NCI-H2171 treated with DMSO at 0.1 percent for 48 hours (cell line): ENCODE measurements around the gene ACAD8.
A peak's percentile ranks its signal among the peaks of the same experiment; 100 is the strongest.

ENCODE experiments used
- DNase-seq: peaks from one replicate; lab custom pipeline; 2025; lab: John Stamatoyannopoulos, UW

Gene ACAD8

DNA sequence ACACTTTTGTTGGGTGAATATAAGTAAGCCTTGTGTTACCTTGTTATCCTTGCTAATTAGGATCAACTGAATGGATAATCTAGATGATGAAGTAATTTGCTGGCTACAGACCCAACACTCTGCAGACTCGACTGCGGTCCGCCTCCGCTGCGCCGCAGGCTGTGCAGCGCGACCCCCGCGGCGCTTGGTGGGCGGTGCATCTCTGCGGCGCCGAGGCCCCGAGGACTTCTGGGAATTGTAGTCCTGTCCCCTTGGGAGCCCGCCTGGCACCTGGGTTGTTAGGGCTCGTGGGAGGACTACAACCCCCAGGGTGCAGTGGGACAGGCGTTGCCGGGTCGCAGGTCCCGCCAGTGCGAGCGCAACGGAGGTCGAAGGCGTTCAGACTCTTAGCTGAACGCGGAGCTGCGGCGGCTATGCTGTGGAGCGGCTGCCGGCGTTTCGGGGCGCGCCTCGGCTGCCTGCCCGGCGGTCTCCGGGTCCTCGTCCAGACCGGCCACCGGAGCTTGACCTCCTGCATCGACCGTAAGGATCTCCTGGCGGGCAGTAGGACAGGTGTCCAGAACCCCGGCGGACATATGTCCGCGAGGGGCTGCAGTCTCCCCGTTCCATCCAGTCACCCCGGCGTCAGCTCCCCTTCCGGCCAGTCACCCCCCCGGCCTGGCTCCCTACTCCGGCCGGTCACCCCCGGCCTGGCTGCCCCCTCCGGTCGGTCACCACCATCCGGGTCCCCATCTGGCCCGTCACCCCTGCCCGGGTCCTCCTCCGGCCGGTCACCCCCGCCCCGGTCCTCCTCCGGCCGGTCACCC is at the start of gene ACAD8, which contains the start of gene THYN1:
ACAD8 (plus strand) TSS at position 381 of the 806 bp plus-strand sequence; CDS start at position 414, 33 bp downstream.
THYN1 (minus strand) TSS at position 165 of the 806 bp plus-strand sequence. CDS start 470 bp downstream, outside the sequence.
- DNase-seq, result peak; percentile 87

DNA sequence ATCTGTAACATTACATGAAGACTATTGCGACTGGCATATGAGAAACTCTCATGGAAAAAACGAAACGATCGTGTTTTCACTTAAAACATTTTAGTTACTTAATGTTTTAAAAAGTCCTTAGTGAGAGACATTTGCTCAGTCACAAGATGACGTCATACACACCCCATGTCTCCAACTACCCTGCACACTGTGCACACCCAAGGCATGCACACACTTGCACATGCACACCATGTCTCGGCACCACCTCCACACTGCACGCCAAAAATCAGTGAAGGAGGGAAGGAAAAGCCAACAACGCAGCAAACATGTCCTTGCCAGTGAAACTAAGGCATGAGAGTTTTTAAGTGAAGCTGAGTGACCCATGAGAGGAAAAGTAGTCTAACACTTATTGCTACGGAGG is 47.6 kb upstream of the ACAD8 start:
- DNase-seq, result no peak

DNA sequence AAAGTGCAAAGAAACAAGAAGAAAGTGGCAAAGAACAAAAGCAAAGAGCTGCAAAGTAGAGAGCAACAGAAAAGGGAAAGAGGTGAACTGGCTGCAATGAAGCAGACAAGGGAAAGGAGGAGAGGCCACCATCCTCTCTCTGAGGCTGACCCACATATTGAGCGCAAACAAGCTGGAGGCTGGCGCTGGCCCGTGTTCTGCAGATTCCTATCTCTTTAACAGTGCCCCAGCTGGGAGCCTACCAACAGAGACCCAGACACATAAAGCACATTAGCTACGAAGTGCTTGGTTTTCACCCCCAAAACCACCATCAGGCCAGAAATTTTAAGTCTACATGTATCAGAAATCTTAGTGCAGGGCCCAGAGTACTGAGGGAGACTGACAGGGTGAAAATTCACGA is 47.2 kb upstream of the ACAD8 start:
- DNase-seq, result no peak

DNA sequence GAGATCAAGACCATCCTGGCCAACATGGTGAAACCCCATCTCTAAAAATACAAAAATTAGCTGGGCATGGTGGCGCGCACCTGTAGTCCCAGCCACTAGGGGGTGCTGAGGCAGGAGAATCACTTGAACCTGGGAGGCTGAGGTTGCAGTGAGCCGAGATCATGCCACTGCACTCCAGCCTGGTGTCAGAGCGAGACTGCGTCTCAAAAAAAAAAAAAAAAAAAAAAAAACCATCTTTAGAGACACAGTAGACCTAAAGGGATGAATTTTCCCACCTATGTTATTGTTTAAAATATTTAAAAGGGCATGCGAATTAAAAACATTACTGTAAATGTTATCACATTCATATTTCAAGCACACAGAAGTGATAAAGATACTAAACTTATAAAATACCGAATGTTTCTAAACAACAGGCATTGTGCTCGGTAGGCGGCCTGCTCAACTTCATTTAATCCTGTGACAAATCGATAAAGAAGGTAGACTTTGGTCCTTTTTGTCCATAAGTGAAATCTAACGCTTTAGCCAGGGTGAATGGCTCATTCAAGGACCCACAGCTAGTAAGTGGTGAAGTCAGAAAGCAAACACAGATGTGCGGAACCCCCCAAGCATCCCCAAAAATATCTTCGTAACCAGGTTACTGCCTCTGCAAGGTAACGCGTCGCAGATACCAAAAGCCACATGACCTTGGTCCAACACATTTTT is 45.7 kb upstream of the ACAD8 start:
- DNase-seq, result no peak

DNA sequence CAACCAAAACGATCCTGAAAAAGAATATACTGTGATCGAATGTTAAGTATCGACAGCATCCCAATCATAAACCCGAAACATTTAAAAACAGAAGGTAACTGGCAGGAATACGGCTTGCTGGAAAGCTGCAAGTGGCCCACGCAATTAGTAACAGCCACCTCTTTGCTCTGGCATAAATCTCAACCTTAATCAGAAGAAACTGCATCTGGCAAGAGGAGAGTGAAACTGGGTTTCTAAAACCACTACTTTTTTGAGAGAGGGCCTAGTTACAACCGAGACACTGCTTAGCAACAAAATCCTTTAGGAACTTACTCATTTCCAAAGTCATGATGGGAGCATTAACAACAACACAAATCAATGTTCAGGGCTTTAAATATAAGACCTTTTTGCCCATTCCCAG is 37.5 kb upstream of the ACAD8 start:
- no peak for DNase-seq

DNA sequence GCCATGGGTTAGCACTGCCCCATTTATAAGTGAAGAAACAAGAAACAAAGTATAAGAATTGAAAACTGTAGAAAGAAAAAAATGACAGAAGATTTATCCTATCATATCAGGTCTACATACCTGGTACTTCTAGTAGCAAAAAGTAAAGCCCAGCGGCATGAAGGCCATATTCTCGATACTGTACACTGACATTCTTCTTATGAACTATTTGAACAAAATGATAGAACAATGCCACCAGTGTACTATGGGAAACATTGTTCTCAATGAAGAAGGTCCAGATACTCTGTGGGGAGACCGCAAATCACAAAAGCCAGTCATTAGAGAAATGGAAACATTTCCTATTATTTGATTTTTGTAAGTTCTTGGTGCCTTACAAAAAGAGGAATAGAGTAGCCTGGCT is 36.6 kb upstream of the ACAD8 start:
- no peak for DNase-seq

DNA sequence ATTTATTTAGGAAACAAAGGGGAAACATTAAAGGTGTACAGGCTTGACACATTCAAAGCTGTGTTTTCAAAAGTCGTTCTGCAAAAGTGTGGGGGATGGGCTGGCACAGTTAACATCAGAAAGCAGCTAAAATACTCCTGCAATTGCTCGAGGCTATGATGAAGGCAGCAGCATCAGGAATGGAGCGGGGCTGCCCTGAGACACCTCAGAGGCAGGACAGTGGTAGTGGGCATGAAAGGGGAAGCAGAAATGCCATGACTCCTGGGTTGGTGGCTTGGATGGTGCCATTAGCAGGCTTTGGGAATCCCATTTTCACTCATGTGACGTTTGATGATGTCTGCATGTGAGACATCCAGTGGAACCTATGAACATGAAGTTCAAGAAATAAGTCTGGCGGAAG is 30.2 kb upstream of the ACAD8 start:
- no peak for DNase-seq

DNA sequence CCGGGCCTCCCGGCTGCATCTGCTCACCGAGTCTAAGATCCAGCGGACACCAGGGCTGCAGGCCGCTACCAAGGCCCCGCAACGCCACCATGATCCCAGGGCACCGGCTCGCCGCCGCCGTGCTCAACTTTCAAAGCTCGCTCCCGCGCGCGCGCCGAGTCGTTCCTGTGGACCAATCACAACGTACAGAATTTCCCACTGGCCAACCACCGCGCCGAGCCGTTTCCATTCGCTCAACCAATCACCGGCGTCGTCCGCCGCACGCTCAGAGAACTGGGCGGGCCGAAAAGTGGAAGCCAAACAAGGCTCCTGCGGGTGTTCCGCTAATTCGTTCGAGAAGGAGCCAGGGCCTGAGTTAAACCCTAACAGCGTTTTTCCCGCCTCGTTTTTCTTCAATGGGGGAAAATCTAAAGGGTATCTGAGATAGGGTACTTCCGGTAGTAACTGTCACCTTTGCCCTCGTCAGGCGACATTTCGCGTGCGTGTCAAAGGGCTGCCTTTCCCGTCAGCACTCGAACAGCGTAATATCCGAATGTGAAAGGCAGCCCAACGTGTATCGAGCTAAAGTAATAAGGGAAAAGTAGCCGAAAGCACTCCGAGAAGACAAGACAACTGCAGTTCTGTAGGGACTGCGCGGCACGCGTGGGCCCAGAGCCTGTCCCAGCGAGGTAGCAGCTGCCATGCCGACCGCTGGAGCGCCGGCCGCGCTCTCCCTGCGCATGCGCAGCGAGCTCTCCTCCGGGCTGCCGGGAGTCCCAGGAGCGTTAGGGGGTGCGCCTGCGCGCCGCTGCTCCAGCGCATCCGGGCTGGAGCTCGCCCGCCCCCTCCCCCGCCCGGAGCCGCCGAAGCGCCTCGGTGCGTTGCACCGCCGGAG is 29.3 kb upstream of the ACAD8 start, which contains the start of the genes NCAPD3 and VPS26B:
NCAPD3 (minus strand) TSS at position 132 of the 874 bp plus-strand sequence; CDS start at position 91, 41 bp downstream.
VPS26B (plus strand) TSS at position 836 of the 874 bp plus-strand sequence. CDS start 452 bp downstream, outside the sequence.
- DNase-seq, result peak; percentile 86

DNA sequence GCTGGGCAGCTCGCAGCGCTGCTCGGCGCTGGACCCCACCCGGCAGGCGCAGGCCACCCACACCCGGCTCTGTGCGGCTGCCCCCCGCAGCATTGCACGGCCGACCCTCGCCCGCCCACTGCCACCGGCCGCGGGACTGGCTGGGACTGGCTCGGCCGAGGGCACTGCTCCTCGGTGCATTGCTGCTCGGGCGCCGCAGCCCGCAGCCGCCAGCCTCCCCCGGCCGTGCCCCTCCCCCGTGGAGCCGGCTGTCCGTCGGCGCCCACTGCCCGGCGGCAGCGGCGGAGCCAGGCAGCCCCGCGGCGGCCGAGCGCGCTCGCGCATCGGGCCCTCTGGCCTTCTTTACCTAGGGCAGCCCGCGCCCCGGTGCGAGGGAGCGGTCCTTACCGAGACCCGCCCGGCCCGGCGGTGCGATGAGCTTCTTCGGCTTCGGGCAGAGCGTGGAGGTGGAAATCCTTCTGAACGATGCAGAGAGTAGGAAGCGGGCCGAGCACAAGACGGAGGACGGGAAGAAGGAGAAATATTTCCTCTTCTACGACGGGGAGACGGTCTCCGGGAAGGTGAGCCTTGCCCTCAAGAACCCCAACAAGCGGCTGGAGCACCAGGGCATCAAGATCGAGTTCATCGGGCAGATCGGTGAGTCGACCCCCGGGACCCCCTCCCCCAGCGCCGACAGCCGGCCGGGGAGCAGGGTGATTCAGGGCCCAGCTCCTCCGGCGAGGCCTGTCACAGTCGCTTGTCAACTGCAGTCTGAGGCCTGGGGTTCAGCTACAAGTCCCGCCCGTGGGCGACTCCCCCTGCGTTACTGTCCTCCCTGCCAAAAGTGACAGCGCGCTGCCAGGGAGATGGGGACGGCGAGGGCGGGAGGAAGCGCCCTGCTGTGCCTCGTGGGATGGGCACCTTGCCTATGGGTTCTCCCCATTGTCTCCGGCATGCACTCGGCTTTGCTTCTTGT is 28.4 kb upstream of the ACAD8 start:
- peak; percentile 38 for DNase-seq

DNA sequence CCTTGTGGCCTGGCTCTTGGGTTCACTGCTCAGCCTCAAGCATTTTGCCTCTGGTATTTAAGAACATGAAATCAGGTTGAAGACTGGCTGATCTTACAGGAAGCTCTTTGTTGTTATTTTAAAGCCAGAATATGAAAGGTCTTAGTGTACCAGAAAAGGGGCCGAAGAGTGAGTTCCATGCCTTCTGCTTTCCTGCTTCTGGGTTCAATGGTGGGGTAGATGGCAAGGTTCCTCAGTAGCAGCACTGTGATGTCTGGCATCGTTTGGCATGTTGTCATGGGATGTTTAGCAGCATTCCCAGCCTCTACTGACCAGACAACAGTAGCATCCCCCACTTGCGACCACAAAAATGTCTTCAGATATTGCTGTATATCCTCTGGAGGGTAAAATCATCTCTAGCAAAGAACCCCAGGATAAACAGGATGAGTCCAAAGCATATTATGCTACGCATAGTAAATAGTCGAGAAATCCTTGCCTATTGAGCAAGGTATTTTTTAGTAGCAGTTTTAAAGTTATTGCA is 26.5 kb upstream of the ACAD8 start:
- no peak for DNase-seq

DNA sequence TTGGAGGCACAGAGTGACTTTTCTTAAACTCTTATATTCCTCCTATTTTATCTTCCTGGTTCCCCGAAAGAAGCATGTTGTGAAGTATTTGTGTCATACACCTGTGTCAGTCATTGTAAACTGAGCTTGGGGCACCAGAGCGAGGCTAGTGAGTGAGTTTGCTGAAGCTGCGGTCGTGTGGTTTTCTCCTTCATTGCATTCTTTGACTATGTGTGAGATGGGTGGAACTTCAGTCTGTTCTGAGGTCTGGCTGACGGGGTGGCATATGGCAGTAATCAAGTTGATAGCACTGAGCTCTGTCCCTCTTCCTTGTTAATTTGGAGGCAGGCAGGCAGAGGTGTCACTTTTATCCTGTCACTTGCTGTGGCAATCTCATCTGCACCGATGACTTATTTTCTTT is 24.7 kb upstream of the ACAD8 start:
- peak; percentile 67 for DNase-seq

DNA sequence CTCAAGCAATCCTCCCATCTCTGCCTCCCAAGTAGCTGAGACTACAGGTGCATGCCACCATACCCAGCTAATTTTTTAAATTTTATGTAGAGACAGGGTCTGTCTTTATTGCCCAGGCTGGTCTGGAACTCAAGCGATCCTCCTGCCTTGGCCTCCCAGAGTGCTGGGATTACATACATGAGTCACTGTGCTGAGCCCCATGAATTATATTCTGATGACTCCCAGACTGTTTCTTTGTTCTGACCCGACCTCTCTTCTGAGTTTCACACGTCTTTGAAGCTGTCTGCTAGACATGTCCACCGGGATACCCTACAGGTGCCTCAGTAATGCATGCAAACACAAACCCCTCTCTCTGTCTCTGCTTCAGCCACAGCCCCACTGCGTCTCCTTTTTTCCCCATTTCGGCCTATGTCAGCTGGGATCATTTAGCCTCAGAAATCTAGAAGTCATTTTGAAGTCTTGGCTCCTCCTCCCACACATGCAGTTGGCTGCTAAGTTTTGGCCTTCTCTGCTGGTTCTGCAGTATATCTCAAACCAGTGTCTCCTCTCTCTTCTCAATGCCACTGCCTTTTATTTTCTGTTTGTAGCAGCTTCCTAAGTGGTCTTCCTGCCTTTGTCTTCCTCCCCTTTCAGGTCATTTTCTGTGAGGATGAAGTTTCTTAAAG is 24.1 kb upstream of the ACAD8 start:
- DNase-seq, result no peak

DNA sequence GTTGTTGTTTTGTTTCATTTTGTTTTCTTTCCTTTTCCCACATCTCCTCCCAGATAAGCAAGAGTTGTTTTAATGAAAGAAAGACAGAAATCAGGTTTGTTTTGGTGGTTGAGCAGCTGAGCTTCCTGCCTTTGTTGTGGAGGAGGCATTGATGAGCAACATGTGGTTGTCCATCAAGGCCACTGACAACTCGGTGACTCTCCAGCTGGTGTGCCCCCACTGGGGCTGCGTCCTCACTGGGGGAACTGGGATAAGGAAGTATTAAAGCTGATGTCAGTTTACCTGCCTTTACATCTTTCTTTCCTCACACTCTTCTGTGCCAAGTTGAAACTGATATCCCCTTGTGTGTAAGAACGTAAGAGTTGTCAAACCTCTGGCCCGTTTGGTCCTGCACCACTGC is 23.0 kb upstream of the ACAD8 start:
- no peak for DNase-seq

DNA sequence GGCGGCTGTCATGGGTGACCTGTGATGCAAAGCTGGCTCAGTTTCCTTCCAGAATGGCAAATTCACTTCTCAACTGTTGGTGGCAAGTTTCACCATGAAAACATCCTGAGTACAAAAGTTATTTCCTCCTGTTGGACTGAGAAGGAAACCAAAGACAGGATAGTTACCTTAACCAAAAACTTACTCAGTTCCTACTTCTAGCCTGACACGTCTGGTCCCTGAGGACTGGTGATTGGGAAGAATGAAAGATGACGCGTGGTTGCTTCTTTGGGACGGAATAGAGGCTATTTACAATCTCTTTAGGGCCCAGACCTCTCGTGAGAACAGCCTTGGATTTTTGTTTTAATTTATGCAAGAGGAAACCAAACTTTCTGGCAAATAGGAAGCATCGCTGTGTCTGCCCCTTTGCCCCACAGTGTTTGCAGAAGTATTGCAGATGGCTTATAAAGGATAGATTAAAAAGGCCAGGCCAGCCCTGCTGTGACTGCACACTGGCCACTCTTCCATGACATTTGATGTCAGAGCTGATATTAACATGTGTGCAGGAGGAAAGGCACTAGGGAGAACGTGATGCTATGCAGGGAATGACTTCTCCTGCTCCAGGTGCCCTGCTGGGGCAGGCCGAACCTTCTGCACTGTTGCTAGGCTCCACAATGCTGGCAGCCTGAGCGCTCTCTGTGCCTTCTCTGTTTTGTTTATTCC is 21.3 kb upstream of the ACAD8 start:
- DNase-seq, result no peak

DNA sequence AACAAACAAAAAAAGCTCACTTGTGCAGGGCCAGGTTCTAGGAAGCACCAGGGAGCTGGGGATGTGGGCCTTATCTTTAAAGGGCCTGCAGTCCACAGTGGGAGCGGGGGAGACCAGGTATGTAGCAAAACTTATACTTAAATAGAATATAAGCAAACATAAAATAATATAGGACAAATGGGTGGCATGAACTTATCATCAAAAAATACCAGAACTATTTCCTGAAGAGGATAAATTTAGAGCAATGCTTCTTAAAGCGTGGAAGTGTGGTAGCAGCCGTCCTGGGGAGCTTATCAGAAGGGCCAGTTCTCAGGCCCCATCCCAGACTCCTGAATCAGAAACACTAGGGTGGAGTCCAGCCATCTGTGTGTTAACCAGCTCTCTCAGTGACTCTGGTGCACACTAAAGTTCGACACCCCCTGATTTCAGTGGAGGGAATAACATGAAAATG is 19.6 kb upstream of the ACAD8 start:
- no peak for DNase-seq

DNA sequence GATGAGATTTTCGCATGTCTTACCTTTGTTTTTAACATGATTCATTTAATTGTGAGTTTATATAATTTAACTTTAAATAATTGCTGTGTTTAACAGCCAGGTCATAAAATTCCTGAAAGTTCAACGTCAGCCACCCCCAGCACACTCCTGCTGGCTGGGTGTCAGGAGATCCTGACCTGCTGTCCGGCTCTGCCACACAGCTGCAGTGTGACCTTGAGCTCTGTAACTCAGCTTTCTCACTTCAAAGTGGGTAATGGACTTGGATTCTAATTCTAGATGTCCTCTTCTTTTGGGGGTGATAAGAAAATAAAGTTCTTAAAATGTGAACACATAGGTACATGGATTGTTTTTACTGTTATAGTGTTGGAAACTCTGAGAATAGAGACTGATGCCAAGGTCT is 18.0 kb upstream of the ACAD8 start:
- no peak for DNase-seq

DNA sequence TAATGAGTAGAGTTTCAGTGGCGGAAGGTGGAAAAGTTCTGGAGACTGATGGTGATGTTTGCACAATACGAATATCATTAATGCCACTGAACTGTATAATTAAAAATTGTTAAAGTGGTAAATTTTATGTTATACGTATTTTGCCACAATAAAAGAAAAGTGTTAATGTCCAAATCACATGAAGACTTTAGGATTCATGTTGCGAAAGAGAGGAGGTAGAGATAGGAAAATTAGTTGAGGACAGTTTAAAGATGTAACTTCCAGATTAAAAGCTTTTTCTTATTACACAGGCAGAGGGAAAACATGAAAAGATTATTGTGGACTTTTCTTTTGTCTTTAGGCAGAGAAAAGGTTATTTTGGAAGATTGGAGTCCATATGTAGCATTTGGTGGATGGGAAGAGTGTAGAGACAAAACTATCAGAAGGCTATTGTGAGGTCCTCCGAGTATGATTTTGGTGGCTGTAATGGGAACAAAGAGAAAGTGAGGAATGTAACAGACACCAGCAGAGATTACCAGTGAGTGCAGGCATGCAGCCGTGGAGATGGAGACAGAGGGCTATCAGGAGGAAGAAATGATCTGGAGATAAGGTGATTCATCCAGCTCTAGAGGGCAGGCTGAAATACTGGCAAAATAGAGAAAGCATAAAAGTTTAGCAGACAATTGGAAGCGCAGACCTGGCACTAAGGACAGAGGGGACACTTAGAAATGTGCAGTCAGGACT is 16.4 kb upstream of the ACAD8 start:
- no peak for DNase-seq

DNA sequence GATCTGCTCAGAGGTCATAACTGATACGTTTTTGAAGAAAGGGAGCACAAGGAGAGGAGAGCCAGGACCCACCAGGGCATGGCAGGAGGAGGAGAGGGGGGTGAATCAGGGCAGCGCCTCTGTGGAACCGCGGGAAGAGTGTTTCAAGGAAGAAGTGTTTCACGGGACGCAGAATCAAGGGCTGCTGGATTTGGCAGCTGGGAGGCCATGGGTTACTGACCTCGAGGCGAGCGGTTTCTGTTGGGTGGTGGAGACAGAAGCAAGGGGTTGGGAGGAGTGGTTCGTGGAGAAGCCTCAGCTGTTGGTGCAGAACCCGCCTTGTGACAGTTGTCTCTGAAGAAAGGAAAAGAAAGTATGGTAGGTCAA is 15.8 kb upstream of the ACAD8 start:
- no peak for DNase-seq

DNA sequence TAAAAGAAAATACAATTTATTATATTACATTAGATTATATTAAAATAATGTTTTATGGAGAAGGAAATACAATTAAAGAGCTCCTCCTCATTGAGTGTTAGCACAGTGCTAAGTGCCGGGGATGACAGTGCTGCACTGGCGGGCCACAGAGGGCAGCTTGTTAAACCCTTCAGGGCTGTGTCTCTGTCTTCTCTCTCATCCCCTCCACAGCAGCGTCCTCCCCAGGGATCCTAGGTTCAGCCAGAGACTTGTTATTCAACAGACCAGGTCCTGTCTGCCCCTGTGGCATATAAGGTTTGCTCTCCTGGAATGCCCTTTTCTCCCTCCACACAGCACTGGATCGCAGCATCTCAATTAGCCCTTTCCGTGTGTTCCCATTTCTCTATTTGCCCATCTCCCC is 14.4 kb upstream of the ACAD8 start:
- DNase-seq, result no peak
